GM20000 (cell line): ENCODE data around the gene STAC.
"Not testable (repeated sequence)": the region's sequence is repeated elsewhere in the genome, so short reads cannot be mapped to it uniquely, and the experiment has no call there.

Experiments used
- DNase-seq: peaks from one replicate; pipeline ENCODE4 v3.0.0; 2012; ENCODE audit warnings: low spot score
- TF ChIP-seq, protein P1 (sequence below): IDR thresholded peaks from 2 replicates; pipeline ENCODE4 v1.5.1; 2012; ENCODE audit warnings: mild to moderate bottlenecking, control low read depth; ENCODE audit errors: extremely low read depth, missing control alignments

Gene STAC

DNA sequence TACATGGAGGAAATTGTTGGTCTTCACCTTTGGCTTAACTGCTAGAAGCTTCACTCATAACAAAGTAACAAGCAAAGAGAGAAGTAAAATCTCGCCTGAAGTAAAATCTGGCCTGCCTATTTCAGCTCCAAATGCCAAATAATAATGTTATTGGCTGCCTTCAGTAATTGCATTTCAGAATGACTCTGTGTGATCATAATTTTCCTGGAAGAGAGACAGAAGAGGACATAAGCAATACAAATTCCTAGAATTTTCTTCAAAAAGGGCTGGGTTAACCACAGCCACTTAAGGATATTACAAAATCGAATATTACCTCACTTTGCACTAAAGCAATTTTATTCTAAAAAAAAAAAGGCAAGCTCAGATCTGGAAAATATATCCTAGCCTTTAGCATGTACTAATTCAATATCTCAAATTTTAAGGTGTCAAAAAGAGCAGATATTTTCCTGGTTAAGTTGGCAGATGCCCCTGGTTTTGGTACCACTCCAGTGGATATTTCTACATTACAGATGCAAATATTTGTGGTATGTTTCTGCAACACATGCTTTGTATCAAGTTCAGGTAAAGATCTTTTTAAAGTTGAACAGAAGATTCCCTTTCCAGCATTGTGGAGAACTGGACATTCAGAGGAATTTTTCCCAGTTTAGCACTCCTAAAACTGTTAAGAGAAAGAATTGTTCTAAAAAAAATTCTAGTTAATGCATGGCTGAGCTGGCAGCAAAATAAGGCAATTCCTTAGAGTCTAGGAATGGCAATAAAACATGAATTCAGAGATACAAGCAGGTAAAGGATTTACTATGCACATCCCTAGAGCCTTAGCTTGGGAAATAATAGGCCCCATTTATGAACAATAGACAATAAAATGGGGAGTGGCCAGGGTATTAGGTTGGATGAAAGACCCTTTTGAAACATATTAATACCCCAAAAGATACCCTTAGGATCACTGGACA lies 116.7 kb downstream of the STAC start:
- TF ChIP-seq, protein P1, sequence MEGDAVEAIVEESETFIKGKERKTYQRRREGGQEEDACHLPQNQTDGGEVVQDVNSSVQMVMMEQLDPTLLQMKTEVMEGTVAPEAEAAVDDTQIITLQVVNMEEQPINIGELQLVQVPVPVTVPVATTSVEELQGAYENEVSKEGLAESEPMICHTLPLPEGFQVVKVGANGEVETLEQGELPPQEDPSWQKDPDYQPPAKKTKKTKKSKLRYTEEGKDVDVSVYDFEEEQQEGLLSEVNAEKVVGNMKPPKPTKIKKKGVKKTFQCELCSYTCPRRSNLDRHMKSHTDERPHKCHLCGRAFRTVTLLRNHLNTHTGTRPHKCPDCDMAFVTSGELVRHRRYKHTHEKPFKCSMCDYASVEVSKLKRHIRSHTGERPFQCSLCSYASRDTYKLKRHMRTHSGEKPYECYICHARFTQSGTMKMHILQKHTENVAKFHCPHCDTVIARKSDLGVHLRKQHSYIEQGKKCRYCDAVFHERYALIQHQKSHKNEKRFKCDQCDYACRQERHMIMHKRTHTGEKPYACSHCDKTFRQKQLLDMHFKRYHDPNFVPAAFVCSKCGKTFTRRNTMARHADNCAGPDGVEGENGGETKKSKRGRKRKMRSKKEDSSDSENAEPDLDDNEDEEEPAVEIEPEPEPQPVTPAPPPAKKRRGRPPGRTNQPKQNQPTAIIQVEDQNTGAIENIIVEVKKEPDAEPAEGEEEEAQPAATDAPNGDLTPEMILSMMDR = no peak
- DNase-seq = no peak

DNA sequence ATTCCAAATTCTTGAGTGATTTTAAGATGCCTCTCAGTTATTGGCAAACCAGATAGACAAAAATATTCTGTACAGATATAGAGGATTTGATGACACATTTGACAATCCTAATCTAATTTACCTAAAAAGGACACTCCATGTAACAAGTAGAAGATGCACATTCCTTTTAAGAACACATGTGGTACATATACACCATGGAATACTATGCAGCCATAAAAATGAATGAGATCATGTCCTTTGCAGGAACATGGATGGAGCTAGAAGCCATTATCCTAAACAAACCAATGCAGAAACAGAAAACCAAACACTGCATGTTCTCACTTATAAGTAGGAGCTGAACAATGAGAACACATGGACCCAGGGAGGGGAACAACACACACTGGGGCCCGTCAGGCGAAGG lies 119.7 kb downstream of the STAC start:
- not testable (repeated sequence) for DNase-seq

DNA sequence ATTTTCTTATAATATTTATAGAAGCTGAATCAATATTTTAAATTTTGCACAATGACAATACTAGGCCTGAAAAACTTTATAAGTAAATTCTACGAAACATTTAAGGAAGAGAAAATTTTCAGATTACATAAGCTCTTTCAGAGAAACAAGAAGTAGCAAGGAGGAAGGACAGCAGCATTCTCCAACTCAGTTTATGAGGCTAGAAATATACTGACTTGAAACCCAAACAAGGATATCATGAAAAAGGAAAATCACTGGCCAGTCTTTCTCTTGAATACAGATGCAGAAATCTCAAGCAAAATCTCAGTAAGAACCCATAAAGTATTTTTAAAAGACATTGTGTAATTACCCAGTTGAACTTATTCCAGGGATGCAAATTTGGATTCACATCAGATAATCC lies 121.3 kb downstream of the STAC start:
- DNase-seq = no peak
- TF ChIP-seq, protein P1 = no peak

DNA sequence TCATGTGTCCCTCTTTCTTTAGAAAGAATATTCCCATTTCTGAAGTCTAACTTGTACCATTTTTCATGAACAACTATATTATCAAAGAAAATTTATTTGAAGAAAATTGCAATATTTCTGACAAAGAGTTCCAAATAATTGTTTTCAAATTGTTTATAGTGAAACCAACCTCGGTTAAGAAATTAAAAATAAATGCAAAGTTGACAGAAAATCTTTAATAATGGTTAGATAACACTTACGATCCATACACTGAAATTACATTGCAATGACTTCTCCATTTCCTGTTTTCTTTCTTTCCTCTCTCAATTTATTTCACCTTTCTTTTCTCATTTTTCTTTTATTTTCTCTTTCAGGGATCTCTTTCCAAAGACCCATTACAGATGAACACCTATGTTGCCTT lies 125.1 kb downstream of the STAC start:
- TF ChIP-seq, protein P1 = no peak
- DNase-seq = no peak

DNA sequence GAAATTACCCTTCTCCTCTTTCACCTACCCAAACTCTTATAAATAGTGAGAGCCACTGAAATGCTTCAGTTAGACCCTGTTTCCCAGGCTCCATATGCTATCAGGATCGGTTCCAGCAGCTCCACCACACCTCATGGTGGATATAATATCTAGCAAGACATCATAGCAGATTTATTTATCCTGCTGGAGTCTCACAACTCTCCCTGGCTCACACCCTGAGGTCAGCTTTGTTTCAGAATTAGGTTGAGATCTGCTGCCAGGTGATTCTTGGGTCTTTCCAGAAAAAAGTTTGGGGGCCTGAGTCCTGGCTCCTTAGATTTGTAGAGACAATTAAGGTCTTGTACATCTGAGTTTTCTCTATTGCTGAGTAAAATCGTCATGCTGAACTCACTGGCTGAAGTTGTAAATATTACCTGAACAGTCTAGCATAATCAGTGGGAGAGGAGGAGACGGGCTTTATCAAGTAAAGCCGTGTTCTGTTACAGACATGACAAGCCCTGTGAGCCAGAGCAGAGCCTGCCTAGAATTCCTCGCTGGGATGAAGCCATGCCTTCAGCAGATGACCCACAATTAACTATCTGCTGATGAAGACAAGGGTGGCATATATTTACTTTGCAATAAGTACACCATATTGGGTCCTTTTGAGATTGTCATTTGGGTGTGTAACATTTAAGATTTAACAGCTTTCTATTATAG lies 131.6 kb downstream of the STAC start:
- TF ChIP-seq, protein P1 = no peak
- DNase-seq = no peak

DNA sequence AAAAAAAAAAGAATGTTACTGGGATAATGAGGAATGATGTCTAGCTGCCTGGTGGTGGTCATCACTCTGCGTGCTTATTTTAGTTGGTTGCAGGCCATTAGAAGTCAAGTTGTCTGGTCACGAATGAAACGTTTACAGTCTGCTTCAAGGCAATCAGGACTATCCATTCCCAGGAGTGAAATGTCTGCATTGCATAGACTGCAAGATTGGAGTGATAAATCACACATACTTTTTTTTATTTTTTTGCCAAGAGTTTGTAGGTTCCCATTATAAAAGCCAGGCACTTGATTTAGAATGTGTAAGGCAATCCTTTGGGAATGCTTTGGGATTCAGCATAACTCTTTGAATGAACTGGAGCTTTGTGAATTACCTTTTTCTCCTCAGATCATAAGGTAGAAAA lies 132.3 kb downstream of the STAC start:
- DNase-seq = no peak
- TF ChIP-seq, protein P1 = no peak

DNA sequence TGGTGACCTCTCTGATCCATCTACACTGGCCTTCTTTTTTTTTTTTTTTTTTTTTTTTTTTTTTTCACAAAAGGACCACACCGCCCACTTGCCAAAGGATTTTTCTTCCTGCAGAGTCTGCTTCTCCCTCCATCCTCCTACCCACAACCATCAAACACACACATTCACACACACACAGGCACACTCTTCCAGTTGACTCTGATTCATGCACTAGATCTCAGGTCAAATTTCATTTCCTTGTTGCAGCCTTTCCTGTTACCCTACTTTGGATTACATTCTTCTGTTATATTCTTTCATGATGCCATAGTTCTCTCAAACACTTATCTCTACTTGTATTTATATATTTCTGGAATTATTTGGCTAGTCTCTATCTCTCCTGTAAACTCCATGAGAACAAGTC lies 133.9 kb downstream of the STAC start:
- TF ChIP-seq, protein P1 = no peak
- no peak for DNase-seq
